ENCODE results near the gene SLC12A8. TPM values are rescaled to one million over a fixed set of nuclear protein-coding genes. Genes with fewer than 3 reads are reported as not detected.
A peak's percentile ranks its signal among the peaks of the same experiment; 100 is the strongest.

Gene SLC12A8
- total and polyA plus RNA-seq, 5 donors = 0.52 to 1.7 (median 1.1) TPM

GRCh38 chr3:125050488-125051090 is 162.0 kb downstream of the SLC12A8 start:
- WGBS = 77% methylated on average over 6 of the region's 6 CpGs
- DNase-seq (no peak), ATAC-seq (no peak)
- H3K27ac ChIP-seq (ENCODE audit: low read length) = peak overlapping the region; percentile 31
- H3K9me3 ChIP-seq (ENCODE audit: control insufficient read depth, low read length) = no peaks in the 10 kb centered on the region
- no peak overlapping the region for H3K4me3 ChIP-seq (ENCODE audit: low read length)
- intact Hi-C loops (cut with DNase I) = loop anchor here in 2 of 4 donors (5.0 to 10.0 kb wide), 5 partner anchors 33 to 112 kb away; no protein-coding TSS in a partner anchor
- H3K4me1 ChIP-seq (ENCODE audit: control insufficient read depth, insufficient read depth, low read length) = peaks cover 52% of the 10 kb centered on the region
- no peaks in the 10 kb centered on the region for H3K27me3 ChIP-seq (ENCODE audit: control insufficient read depth, insufficient read depth)

GRCh38 chr3:125048282-125048681 is 164.3 kb downstream of the SLC12A8 start:
- ATAC-seq (no peak), DNase-seq (no peak)
- H3K9me3 ChIP-seq (ENCODE audit: control insufficient read depth, low read length) = no peaks in the 10 kb centered on the region
- no peak overlapping the region for H3K4me3 ChIP-seq (ENCODE audit: low read length)
- intact Hi-C loops (cut with DNase I) = no loop called here
- peaks cover 67% of the 10 kb centered on the region for H3K4me1 ChIP-seq (ENCODE audit: control insufficient read depth, insufficient read depth, low read length)
- 75% methylated on average over 3 of the region's 3 CpGs for WGBS
- H3K27ac ChIP-seq (ENCODE audit: low read length) = peak overlapping the region; percentile 56
- H3K27me3 ChIP-seq (ENCODE audit: control insufficient read depth, insufficient read depth) = no peaks in the 10 kb centered on the region

- DNase-seq (no peak), ATAC-seq (no peak)
- Histone ChIP-seq H3K9me3 (ENCODE audit: control insufficient read depth, low read length) (no peaks in the 10 kb centered on the region), H3K27ac (ENCODE audit: low read length) (no peak overlapping the region), H3K4me3 (ENCODE audit: low read length) (no peak overlapping the region), H3K4me1 (ENCODE audit: control insufficient read depth, insufficient read depth, low read length) (peaks cover 56% of the 10 kb centered on the region), H3K27me3 (ENCODE audit: control insufficient read depth, insufficient read depth) (no peaks in the 10 kb centered on the region)
- 28% methylated on average over 2 of the region's 2 CpGs for WGBS
- intact Hi-C loops (cut with DNase I) = no loop called here
These were observed 166.6 kb downstream of the SLC12A8 start for GRCh38 chr3:125045965-125046364.

- peak overlapping the region; percentile 85 for H3K27ac ChIP-seq (ENCODE audit: low read length)
- no peak for DNase-seq
- H3K4me3 ChIP-seq (ENCODE audit: low read length) = no peak overlapping the region
- peaks cover 54% of the 10 kb centered on the region for H3K4me1 ChIP-seq (ENCODE audit: control insufficient read depth, insufficient read depth, low read length)
- ATAC-seq = no peak
- no peaks in the 10 kb centered on the region for H3K27me3 ChIP-seq (ENCODE audit: control insufficient read depth, insufficient read depth)
- H3K9me3 ChIP-seq (ENCODE audit: control insufficient read depth, low read length) = no peaks in the 10 kb centered on the region
- 48% methylated on average over 5 of the region's 5 CpGs for WGBS
- intact Hi-C loops (cut with DNase I) = no loop called here
These were observed 167.4 kb downstream of the SLC12A8 start for GRCh38 chr3:125045194-125045593.

GRCh38 chr3:125043599-125044151 is 168.9 kb downstream of the SLC12A8 start:
- H3K9me3 ChIP-seq (ENCODE audit: control insufficient read depth, low read length) = no peaks in the 10 kb centered on the region
- peak overlapping the region; percentile 94 for H3K27ac ChIP-seq (ENCODE audit: low read length)
- H3K4me3 ChIP-seq (ENCODE audit: low read length) = no peak overlapping the region
- intact Hi-C loops (cut with DNase I) = loop anchor here in 1 of 4 donors (2.0 to 5.0 kb wide), 2 partner anchors 45 to 99 kb away; no protein-coding TSS in a partner anchor
- H3K27me3 ChIP-seq (ENCODE audit: control insufficient read depth, insufficient read depth) = no peaks in the 10 kb centered on the region
- DNase-seq (peak; percentile 74 to 88 (median 86)), ATAC-seq (peak; percentile 71 to 83)
- 23% methylated on average over 20 of the region's 20 CpGs for WGBS
- peaks cover 53% of the 10 kb centered on the region for H3K4me1 ChIP-seq (ENCODE audit: control insufficient read depth, insufficient read depth, low read length)

GRCh38 chr3:125042725-125043406 is 169.7 kb downstream of the SLC12A8 start:
- ATAC-seq = peak; percentile 67 to 77
- DNase-seq = peak; percentile 66 to 83 (median 82)
- no peak overlapping the region for H3K4me3 ChIP-seq (ENCODE audit: low read length)
- H3K27ac ChIP-seq (ENCODE audit: low read length) = peak overlapping the region; percentile 94
- intact Hi-C loops (cut with DNase I) = loop anchor here in 1 of 4 donors (2.0 to 5.0 kb wide), 2 partner anchors 44 to 99 kb away; no protein-coding TSS in a partner anchor
- H3K27me3 ChIP-seq (ENCODE audit: control insufficient read depth, insufficient read depth) = no peaks in the 10 kb centered on the region
- no peaks in the 10 kb centered on the region for H3K9me3 ChIP-seq (ENCODE audit: control insufficient read depth, low read length)
- peaks cover 56% of the 10 kb centered on the region for H3K4me1 ChIP-seq (ENCODE audit: control insufficient read depth, insufficient read depth, low read length)
- WGBS = 13% methylated on average over 17 of the region's 17 CpGs

GRCh38 chr3:125039131-125040100 is 173.1 kb downstream of the SLC12A8 start:
- H3K27me3 ChIP-seq (ENCODE audit: control insufficient read depth, insufficient read depth) = no peaks in the 10 kb centered on the region
- H3K27ac ChIP-seq (ENCODE audit: low read length) = peak overlapping the region; percentile 75
- peaks cover 40% of the 10 kb centered on the region for H3K4me1 ChIP-seq (ENCODE audit: control insufficient read depth, insufficient read depth, low read length)
- 22% methylated on average over 11 of the region's 11 CpGs for WGBS
- no peaks in the 10 kb centered on the region for H3K9me3 ChIP-seq (ENCODE audit: control insufficient read depth, low read length)
- ATAC-seq = peak; percentile 7 to 24
- H3K4me3 ChIP-seq (ENCODE audit: low read length) = no peak overlapping the region
- no peak for DNase-seq
- intact Hi-C loops (cut with DNase I) = loop anchor here in 1 of 4 donors (5.0 kb wide), 1 partner anchor 103 kb away; no protein-coding TSS in a partner anchor

GRCh38 chr3:125037498-125038150 is 174.9 kb downstream of the SLC12A8 start:
- Histone ChIP-seq H3K4me1 (ENCODE audit: control insufficient read depth, insufficient read depth, low read length) (peaks cover 34% of the 10 kb centered on the region), H3K27ac (ENCODE audit: low read length) (no peak overlapping the region), H3K27me3 (ENCODE audit: control insufficient read depth, insufficient read depth) (no peaks in the 10 kb centered on the region), H3K9me3 (ENCODE audit: control insufficient read depth, low read length) (no peaks in the 10 kb centered on the region), H3K4me3 (ENCODE audit: low read length) (no peak overlapping the region)
- intact Hi-C loops (cut with DNase I) = no loop called here
- WGBS = 90% methylated on average over 2 of the region's 2 CpGs
- no peak for DNase-seq
- no peak for ATAC-seq

GRCh38 chr3:125035217-125035616 is 177.3 kb downstream of the SLC12A8 start:
- H3K4me3 ChIP-seq (ENCODE audit: low read length) = no peak overlapping the region
- H3K27ac ChIP-seq (ENCODE audit: low read length) = no peak overlapping the region
- peaks cover 40% of the 10 kb centered on the region for H3K4me1 ChIP-seq (ENCODE audit: control insufficient read depth, insufficient read depth, low read length)
- DNase-seq = no peak
- no peaks in the 10 kb centered on the region for H3K9me3 ChIP-seq (ENCODE audit: control insufficient read depth, low read length)
- 94% methylated on average over 5 of the region's 5 CpGs for WGBS
- H3K27me3 ChIP-seq (ENCODE audit: control insufficient read depth, insufficient read depth) = no peaks in the 10 kb centered on the region
- intact Hi-C loops (cut with DNase I) = no loop called here
- ATAC-seq = no peak

GRCh38 chr3:125033616-125034015 is 178.9 kb downstream of the SLC12A8 start:
- WGBS = 91% methylated on average over 14 of the region's 14 CpGs
- no peak overlapping the region for H3K4me3 ChIP-seq (ENCODE audit: low read length)
- intact Hi-C loops (cut with DNase I) = no loop called here
- no peak overlapping the region for H3K27ac ChIP-seq (ENCODE audit: low read length)
- no peaks in the 10 kb centered on the region for H3K27me3 ChIP-seq (ENCODE audit: control insufficient read depth, insufficient read depth)
- DNase-seq = no peak
- ATAC-seq = no peak
- peaks cover 35% of the 10 kb centered on the region for H3K4me1 ChIP-seq (ENCODE audit: control insufficient read depth, insufficient read depth, low read length)
- H3K9me3 ChIP-seq (ENCODE audit: control insufficient read depth, low read length) = no peaks in the 10 kb centered on the region

Data from right cardiac atrium (tissue), 5 donors.